ENCODE data around the gene IGFLR1. TPM values are rescaled to one million over a fixed set of nuclear protein-coding genes. Genes with fewer than 3 reads are reported as not detected.
"Not testable (repeated sequence)": the region's sequence is repeated elsewhere in the genome, so short reads cannot be mapped to it uniquely, and the experiment has no call there.

IGFLR1 gene
- polyA plus RNA-seq, 1 of the 3 experiments (the other 2 are of a cell fraction): 5.6 TPM

DNA sequence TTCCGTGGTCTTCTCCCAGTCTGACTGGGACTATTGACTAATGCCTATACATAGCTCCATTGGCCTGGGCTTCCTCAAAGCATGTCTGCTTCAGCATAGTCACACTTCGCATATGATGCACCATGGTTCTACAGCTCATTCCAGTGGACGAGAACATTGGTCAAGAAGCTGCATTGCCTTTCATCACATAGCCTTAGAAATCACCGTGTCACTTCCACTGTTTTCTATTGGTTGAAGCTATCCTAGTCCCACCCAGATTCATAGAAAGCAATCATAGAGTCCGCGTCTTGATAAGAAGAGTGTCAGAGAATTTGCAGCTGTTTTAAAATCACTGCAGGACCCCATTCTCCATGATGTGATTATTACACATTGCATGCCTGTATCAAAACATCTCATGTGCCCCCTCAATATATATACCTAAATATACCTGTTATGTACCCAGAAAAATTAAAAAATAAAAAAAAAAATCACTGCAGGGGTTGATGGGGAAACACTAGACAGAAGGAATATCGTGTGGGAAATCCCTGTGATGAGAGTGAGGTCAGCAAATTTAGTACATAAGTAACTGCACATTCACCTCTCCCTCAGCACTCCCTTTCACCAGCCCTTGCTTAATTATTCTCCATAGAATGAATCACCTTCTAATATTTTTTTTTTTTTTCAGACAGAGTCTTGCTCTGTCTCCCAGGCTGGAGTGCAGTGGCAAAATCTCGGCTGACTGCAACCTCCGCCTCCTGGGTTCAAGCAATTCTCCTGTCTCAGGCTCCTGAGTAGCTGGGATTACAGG, 31.0 kb upstream of the IGFLR1 start:
- no peak overlapping the region for H2AFZ ChIP-seq (ENCODE audit: low read depth)
- no peak overlapping the region for H3K9ac ChIP-seq
- no peak for DNase-seq
- H4K20me1 ChIP-seq (ENCODE audit: insufficient read depth): no peaks in the 10 kb centered on the region
- H3K9me2 ChIP-seq: no peaks in the 10 kb centered on the region
- H3K27me3 ChIP-seq (ENCODE audit: insufficient read depth): no peaks in the 10 kb centered on the region
- WGBS (ENCODE audit: low lambda C conversion rate): 30% methylated on average over 9 of the region's 9 CpGs
- ChIA-PET POLR2A (interaction anchor here (0.7 to 1.3 kb wide), 3 partner anchors 8 to 275 kb away, joined by 3 to 4 read pairs (median 3); no protein-coding TSS in a partner anchor), CTCF (interaction anchor here (1.0 to 1.6 kb wide), 2 partner anchors 13 to 25 kb away, joined by 3 read pairs; partner anchors contain the start of gene LIN37)
- H3K4me2 ChIP-seq: no peak overlapping the region
- H3K27ac ChIP-seq (ENCODE audit: low read depth in 2 of 2, low read length in 1 of 2): no peak overlapping the region
- peaks cover 13% of the 10 kb centered on the region; the same call in 1 of the 2 replicates for H3K79me2 ChIP-seq (ENCODE audit: insufficient read depth)
- H3F3A ChIP-seq (replicated peaks; ENCODE audit: insufficient read depth): peaks cover 8% of the 10 kb centered on the region
- no peaks in the 10 kb centered on the region for H3K9me3 ChIP-seq
- TF ChIP-seq RXRA (IDR thresholded peaks at IDR 0.05; ENCODE audit: borderline replicate concordance, low read depth) (no peak), TAF1 (IDR thresholded peaks at IDR 0.05; ENCODE audit: borderline replicate concordance, low read depth, low read length) (no peak), GABPA (IDR thresholded peaks at IDR 0.05; ENCODE audit: low read depth) (no peak), FOXJ3 (CRISPR knock-in tag; IDR thresholded peaks at IDR 0.05) (no peak), TCF12 (IDR thresholded peaks at IDR 0.05) (no peak), ELF1 (IDR thresholded peaks at IDR 0.05) (no peak), RAD21 (IDR thresholded peaks at IDR 0.05; ENCODE audit: low read length) (no peak), NFIC (IDR thresholded peaks at IDR 0.05; ENCODE audit: borderline replicate concordance) (no peak)
- TF ChIP-seq, protein P1, sequence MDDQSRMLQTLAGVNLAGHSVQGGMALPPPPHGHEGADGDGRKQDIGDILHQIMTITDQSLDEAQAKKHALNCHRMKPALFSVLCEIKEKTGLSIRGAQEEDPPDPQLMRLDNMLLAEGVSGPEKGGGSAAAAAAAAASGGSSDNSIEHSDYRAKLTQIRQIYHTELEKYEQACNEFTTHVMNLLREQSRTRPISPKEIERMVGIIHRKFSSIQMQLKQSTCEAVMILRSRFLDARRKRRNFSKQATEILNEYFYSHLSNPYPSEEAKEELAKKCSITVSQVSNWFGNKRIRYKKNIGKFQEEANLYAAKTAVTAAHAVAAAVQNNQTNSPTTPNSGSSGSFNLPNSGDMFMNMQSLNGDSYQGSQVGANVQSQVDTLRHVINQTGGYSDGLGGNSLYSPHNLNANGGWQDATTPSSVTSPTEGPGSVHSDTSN (IDR thresholded peaks at IDR 0.05): no peak
- no peak overlapping the region for H3K4me3 ChIP-seq (ENCODE audit: low read depth in 2 of 2, low read length in 1 of 2)
- H3K36me3 ChIP-seq (replicated peaks in 1 of 2; ENCODE audit: control insufficient read depth in 1 of 2, insufficient read depth in 2 of 2, low read length in 1 of 2): peaks cover 0 to 1% of the 10 kb centered on the region in 2 experiments
- peaks cover 0 to 12% of the 10 kb centered on the region in 2 experiments; a peak in 2 of 4 replicates for H3K4me1 ChIP-seq (ENCODE audit: control insufficient read depth in 1 of 2, insufficient read depth in 2 of 2, low read depth in 1 of 2, low read length in 1 of 2)

DNA sequence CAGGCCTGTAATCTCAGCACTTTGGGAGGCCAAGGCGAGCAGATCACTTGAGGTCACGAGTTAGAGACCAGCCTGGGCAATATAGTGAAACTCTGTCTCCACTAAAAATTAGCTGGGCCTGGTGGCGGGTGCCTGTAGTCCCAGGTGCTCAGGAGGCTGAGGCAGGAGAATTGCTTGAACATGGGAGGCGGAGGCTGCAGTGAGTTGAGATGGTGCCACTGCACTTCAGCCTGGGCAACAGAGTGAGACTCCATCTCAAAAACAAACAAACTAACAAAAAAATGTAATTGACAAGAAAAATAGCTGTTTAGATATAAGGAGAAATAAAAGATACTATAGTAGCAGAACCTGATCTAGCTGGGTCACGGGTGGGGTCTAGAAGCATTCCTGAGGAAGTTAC, 30.1 kb upstream of the IGFLR1 start:
- H3K36me3 ChIP-seq (replicated peaks in 1 of 2; ENCODE audit: control insufficient read depth in 1 of 2, insufficient read depth in 2 of 2, low read length in 1 of 2); H3K9ac ChIP-seq; DNase-seq; H3F3A ChIP-seq (replicated peaks; ENCODE audit: insufficient read depth); H3K4me2 ChIP-seq; H3K27ac ChIP-seq (ENCODE audit: low read depth in 2 of 2, low read length in 1 of 2); H3K27me3 ChIP-seq (ENCODE audit: insufficient read depth); H4K20me1 ChIP-seq (ENCODE audit: insufficient read depth); H3K9me3 ChIP-seq; H3K4me3 ChIP-seq (ENCODE audit: low read depth in 2 of 2, low read length in 1 of 2); H2AFZ ChIP-seq (ENCODE audit: low read depth); H3K9me2 ChIP-seq: not testable (repeated sequence)
- Histone ChIP-seq H3K79me2 (ENCODE audit: insufficient read depth) (peaks cover 13% of the 10 kb centered on the region; the same call in 1 of the 2 replicates), H3K4me1 (ENCODE audit: control insufficient read depth in 1 of 2, insufficient read depth in 2 of 2, low read depth in 1 of 2, low read length in 1 of 2) (peaks cover 0 to 12% of the 10 kb centered on the region in 2 experiments; a peak in 2 of 4 replicates)
- POLR2A ChIA-PET: interaction anchor here (1.2 to 1.3 kb wide), 2 partner anchors 7 to 32 kb away, joined by 3 to 4 read pairs; no protein-coding TSS in a partner anchor
- 96% methylated on average over 5 of the region's 5 CpGs for WGBS (ENCODE audit: low lambda C conversion rate)
- CTCF ChIA-PET: interaction anchor here (1.0 to 1.6 kb wide), 2 partner anchors 12 to 25 kb away, joined by 3 read pairs; partner anchors contain the start of gene LIN37
- 0 out of 2 replicates have a peak, but pooled peaks have one; percentile 3 for TF ChIP-seq POLR2AphosphoS5 (IDR thresholded peaks at IDR 0.05; ENCODE audit: low read depth, low read length)

DNA sequence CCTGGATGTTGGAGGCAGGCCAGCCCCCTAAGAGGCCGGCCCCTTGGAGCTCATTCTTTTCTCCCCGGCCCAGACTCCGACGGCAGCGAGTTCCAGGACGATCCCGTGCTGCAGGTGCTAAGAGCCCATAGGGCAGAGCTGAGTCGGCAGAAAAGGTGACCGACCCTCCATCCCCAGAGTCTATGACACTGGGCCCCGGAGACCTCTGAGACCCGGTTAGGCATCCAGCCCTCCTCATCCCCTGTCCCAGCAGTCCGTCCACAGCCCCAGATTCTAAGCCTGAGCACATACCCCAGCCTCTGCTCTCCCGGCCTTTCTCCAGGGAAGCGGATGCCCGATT, 25.8 kb upstream of the IGFLR1 start:
- CTCF ChIA-PET: no interaction called here
- Histone ChIP-seq H3K9ac (no peak overlapping the region), H2AFZ (ENCODE audit: low read depth) (no peak overlapping the region), H3K9me2 (no peaks in the 10 kb centered on the region), H3K4me2 (no peak overlapping the region), H3F3A (replicated peaks; ENCODE audit: insufficient read depth) (peaks cover 1% of the 10 kb centered on the region), H3K27me3 (ENCODE audit: insufficient read depth) (no peaks in the 10 kb centered on the region), H3K36me3 (replicated peaks in 1 of 2; ENCODE audit: control insufficient read depth in 1 of 2, insufficient read depth in 2 of 2, low read length in 1 of 2) (peaks cover 0 to 9% of the 10 kb centered on the region in 2 experiments), H3K27ac (ENCODE audit: low read depth in 2 of 2, low read length in 1 of 2) (no peak overlapping the region), H3K4me3 (ENCODE audit: low read depth in 2 of 2, low read length in 1 of 2) (no peak overlapping the region), H3K79me2 (ENCODE audit: insufficient read depth) (no peaks in the 10 kb centered on the region), H3K4me1 (ENCODE audit: control insufficient read depth in 1 of 2, insufficient read depth in 2 of 2, low read depth in 1 of 2, low read length in 1 of 2) (no peaks in the 10 kb centered on the region), H4K20me1 (ENCODE audit: insufficient read depth) (no peaks in the 10 kb centered on the region), H3K9me3 (no peaks in the 10 kb centered on the region)
- WGBS (ENCODE audit: low lambda C conversion rate): 88% methylated on average over 14 of the region's 15 CpGs
- DNase-seq: no peak
- POLR2A ChIA-PET: no interaction called here
- TF ChIP-seq CHD2 (IDR thresholded peaks at IDR 0.05; ENCODE audit: low read length, partially characterized antibody) (no peak), MXI1 (IDR thresholded peaks at IDR 0.05; ENCODE audit: low read depth, low read length) (no peak), NFIC (IDR thresholded peaks at IDR 0.05; ENCODE audit: borderline replicate concordance) (no peak), RFX5 (IDR thresholded peaks at IDR 0.05; ENCODE audit: low read length) (no peak), TCF12 (IDR thresholded peaks at IDR 0.05) (no peak), EP300 (IDR thresholded peaks at IDR 0.05; ENCODE audit: borderline replicate concordance in 1 of 2, low read depth in 1 of 2, low read length in 1 of 2) (no peak), SIN3A (IDR thresholded peaks at IDR 0.05; ENCODE audit: borderline replicate concordance, low read depth, low read length) (no peak), RXRA (IDR thresholded peaks at IDR 0.05; ENCODE audit: borderline replicate concordance, low read depth) (no peak), ELF1 (IDR thresholded peaks at IDR 0.05) (no peak), TEAD4 (IDR thresholded peaks at IDR 0.05; ENCODE audit: borderline replicate concordance, insufficient read depth) (no peak), TAF1 (IDR thresholded peaks at IDR 0.05; ENCODE audit: borderline replicate concordance, low read depth, low read length) (no peak)
- TF ChIP-seq, protein P2, sequence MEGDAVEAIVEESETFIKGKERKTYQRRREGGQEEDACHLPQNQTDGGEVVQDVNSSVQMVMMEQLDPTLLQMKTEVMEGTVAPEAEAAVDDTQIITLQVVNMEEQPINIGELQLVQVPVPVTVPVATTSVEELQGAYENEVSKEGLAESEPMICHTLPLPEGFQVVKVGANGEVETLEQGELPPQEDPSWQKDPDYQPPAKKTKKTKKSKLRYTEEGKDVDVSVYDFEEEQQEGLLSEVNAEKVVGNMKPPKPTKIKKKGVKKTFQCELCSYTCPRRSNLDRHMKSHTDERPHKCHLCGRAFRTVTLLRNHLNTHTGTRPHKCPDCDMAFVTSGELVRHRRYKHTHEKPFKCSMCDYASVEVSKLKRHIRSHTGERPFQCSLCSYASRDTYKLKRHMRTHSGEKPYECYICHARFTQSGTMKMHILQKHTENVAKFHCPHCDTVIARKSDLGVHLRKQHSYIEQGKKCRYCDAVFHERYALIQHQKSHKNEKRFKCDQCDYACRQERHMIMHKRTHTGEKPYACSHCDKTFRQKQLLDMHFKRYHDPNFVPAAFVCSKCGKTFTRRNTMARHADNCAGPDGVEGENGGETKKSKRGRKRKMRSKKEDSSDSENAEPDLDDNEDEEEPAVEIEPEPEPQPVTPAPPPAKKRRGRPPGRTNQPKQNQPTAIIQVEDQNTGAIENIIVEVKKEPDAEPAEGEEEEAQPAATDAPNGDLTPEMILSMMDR (IDR thresholded peaks at IDR 0.05): no peak
- TF ChIP-seq, protein P1 (IDR thresholded peaks at IDR 0.05): no peak
